ENCODE data around the gene IFNK.
A peak's percentile ranks its signal among the peaks of the same experiment; 100 is the strongest.

IFNK gene

GRCh38 chr9:27514551-27514950, 9.5 kb upstream of the IFNK start:
- no peak for DNase-seq (ENCODE audit: low spot score)

GRCh38 chr9:27518006-27518405, 6.1 kb upstream of the IFNK start:
- DNase-seq (ENCODE audit: low spot score): no peak

- no peak for DNase-seq (ENCODE audit: low spot score)
Observed at GRCh38 chr9:27518809-27519208, 5.3 kb upstream of the IFNK start.

GRCh38 chr9:27519466-27520465, 4.3 kb upstream of the IFNK start:
- peak; percentile 29 for DNase-seq (ENCODE audit: low spot score)

GRCh38 chr9:27520986-27521385, 3.1 kb upstream of the IFNK start:
- no peak for DNase-seq (ENCODE audit: low spot score)

- no peak for DNase-seq (ENCODE audit: low spot score)
Observed at GRCh38 chr9:27523141-27523540, 949 bp upstream of the IFNK start.

- no peak for DNase-seq (ENCODE audit: low spot score)
Observed at GRCh38 chr9:27527702-27528075, 3.6 kb downstream of the IFNK start.

GRCh38 chr9:27528076-27528885, 4.2 kb downstream of the IFNK start:
- DNase-seq (ENCODE audit: low spot score): peak; percentile 68

GRCh38 chr9:27528886-27529315, 4.8 kb downstream of the IFNK start:
- DNase-seq (ENCODE audit: low spot score): peak; percentile 39

GRCh38 chr9:27529316-27530278, 5.5 kb downstream of the IFNK start, which contains the start of gene MOB3B:
Gene MOB3B (minus strand): TSS chr9:27529814. CDS start chr9:27455550, 74,264 bp downstream.
- peak; percentile 91 for DNase-seq (ENCODE audit: low spot score)

- DNase-seq (ENCODE audit: low spot score): no peak
Observed at GRCh38 chr9:27530915-27531755, 7.0 kb downstream of the IFNK start.

- no peak for DNase-seq (ENCODE audit: low spot score)
Observed at GRCh38 chr9:27532046-27532445, 8.0 kb downstream of the IFNK start.

- DNase-seq (ENCODE audit: low spot score): no peak
Observed at GRCh38 chr9:27533311-27533710, 9.2 kb downstream of the IFNK start.

- DNase-seq (ENCODE audit: low spot score): no peak
Observed at GRCh38 chr9:27534131-27534530, 10.0 kb downstream of the IFNK start.

GRCh38 chr9:27534658-27535209, 10.6 kb downstream of the IFNK start:
- DNase-seq (ENCODE audit: low spot score): no peak

- DNase-seq (ENCODE audit: low spot score): no peak
Observed at GRCh38 chr9:27535701-27536118, 11.6 kb downstream of the IFNK start.

- DNase-seq (ENCODE audit: low spot score): no peak
Observed at GRCh38 chr9:27536168-27536567, 12.1 kb downstream of the IFNK start.

- no peak for DNase-seq (ENCODE audit: low spot score)
Observed at GRCh38 chr9:27537027-27537435, 12.9 kb downstream of the IFNK start.

- DNase-seq (ENCODE audit: low spot score): no peak
Observed at GRCh38 chr9:27537756-27538155, 13.7 kb downstream of the IFNK start.

GRCh38 chr9:27538647-27539046, 14.6 kb downstream of the IFNK start:
- DNase-seq (ENCODE audit: low spot score): no peak
